ELF-1 (cell line): ENCODE measurements around the gene LPXN.

Experiments
- DNase-seq: peaks from one replicate; pipeline ENCODE4 v3.0.0-alpha.2; 2016; ENCODE audit warnings: low read depth, low spot score

The LPXN gene

GRCh38 chr11:58524232-58525036 lies 51.2 kb downstream of the LPXN start:
- peak; percentile 69 for DNase-seq

GRCh38 chr11:58513747-58514367 lies 61.8 kb downstream of the LPXN start:
- DNase-seq = peak; percentile 67

- DNase-seq = no peak
Observed at GRCh38 chr11:58511636-58512035, 64.0 kb downstream of the LPXN start.

GRCh38 chr11:58509748-58510147 lies 65.9 kb downstream of the LPXN start:
- no peak for DNase-seq

GRCh38 chr11:58508814-58509213 lies 66.8 kb downstream of the LPXN start:
- no peak for DNase-seq

- DNase-seq = no peak
Observed at GRCh38 chr11:58508005-58508404, 67.7 kb downstream of the LPXN start, which contains the start of gene OR5B21. TSS of gene OR5B21 (minus strand) at chr11:58508105. CDS start at chr11:58508105, 0 bp downstream.

GRCh38 chr11:58507355-58507754 lies 68.3 kb downstream of the LPXN start:
- no peak for DNase-seq

- DNase-seq = no peak
Observed at GRCh38 chr11:58506935-58507334, 68.7 kb downstream of the LPXN start.

- no peak for DNase-seq
Observed at GRCh38 chr11:58505849-58506248, 69.8 kb downstream of the LPXN start.

- DNase-seq = no peak
Observed at GRCh38 chr11:58504232-58504631, 71.4 kb downstream of the LPXN start.

GRCh38 chr11:58503361-58503856 lies 72.2 kb downstream of the LPXN start:
- DNase-seq = no peak

- DNase-seq = no peak
Observed at GRCh38 chr11:58502004-58502403, 73.7 kb downstream of the LPXN start.

- DNase-seq = no peak
Observed at GRCh38 chr11:58498464-58498863, 77.2 kb downstream of the LPXN start.

- DNase-seq = no peak
Observed at GRCh38 chr11:58497951-58498350, 77.7 kb downstream of the LPXN start.

- no peak for DNase-seq
Observed at GRCh38 chr11:58495906-58496305, 79.8 kb downstream of the LPXN start.

GRCh38 chr11:58494101-58494500 lies 81.6 kb downstream of the LPXN start:
- no peak for DNase-seq

- DNase-seq = no peak
Observed at GRCh38 chr11:58493676-58494075, 82.0 kb downstream of the LPXN start.

GRCh38 chr11:58490827-58491226 lies 84.8 kb downstream of the LPXN start:
- no peak for DNase-seq

- DNase-seq = no peak
Observed at GRCh38 chr11:58487170-58487569, 88.5 kb downstream of the LPXN start.

GRCh38 chr11:58485961-58486360 lies 89.7 kb downstream of the LPXN start:
- DNase-seq = no peak
